GM18505 (cell line): ENCODE measurements around the gene APBB2.

ENCODE experiments used
- ATAC-seq: cut with Tn5 transposase; IDR thresholded peaks from one replicate; pipeline ENCODE4 v1.9.1; 2021; ENCODE audit not compliant: unreplicated experiment
- POLR2A ChIP-seq: IDR thresholded peaks from 4 replicates; pipeline ENCODE4 v1.6.1; 2011; ENCODE audit warnings: borderline replicate concordance; ENCODE audit not compliant: insufficient read depth, insufficient read length; ENCODE audit errors: extremely low read depth

Gene APBB2

GRCh38 chr4:41098093-41099048 lies 116.0 kb downstream of the APBB2 start:
- ATAC-seq = no peak
- no peak for TF ChIP-seq POLR2A

- no peak for ATAC-seq
- no peak for TF ChIP-seq POLR2A
Observed at GRCh38 chr4:41095973-41096372, 118.4 kb downstream of the APBB2 start.

GRCh38 chr4:41095192-41095872 lies 119.0 kb downstream of the APBB2 start:
- ATAC-seq = no peak
- TF ChIP-seq POLR2A = no peak

- no peak for ATAC-seq
- no peak for TF ChIP-seq POLR2A
Observed at GRCh38 chr4:41092128-41092527, 122.2 kb downstream of the APBB2 start.

GRCh38 chr4:41081847-41082246 lies 132.5 kb downstream of the APBB2 start:
- TF ChIP-seq POLR2A = no peak
- ATAC-seq = no peak

- TF ChIP-seq POLR2A = no peak
- ATAC-seq = no peak
Observed at GRCh38 chr4:41080976-41081375, 133.4 kb downstream of the APBB2 start.

- ATAC-seq = no peak
- TF ChIP-seq POLR2A = no peak
Observed at GRCh38 chr4:41079881-41080560, 134.3 kb downstream of the APBB2 start.

- TF ChIP-seq POLR2A = no peak
- ATAC-seq = no peak
Observed at GRCh38 chr4:41077628-41078027, 136.7 kb downstream of the APBB2 start.

- no peak for TF ChIP-seq POLR2A
- no peak for ATAC-seq
Observed at GRCh38 chr4:41076481-41076880, 137.9 kb downstream of the APBB2 start.

- no peak for TF ChIP-seq POLR2A
- no peak for ATAC-seq
Observed at GRCh38 chr4:41074215-41074614, 140.1 kb downstream of the APBB2 start.

GRCh38 chr4:41072021-41072777 lies 142.1 kb downstream of the APBB2 start:
- no peak for TF ChIP-seq POLR2A

GRCh38 chr4:41070516-41071281 lies 143.6 kb downstream of the APBB2 start:
- no peak for ATAC-seq
- no peak for TF ChIP-seq POLR2A

More at GRCh38 chr4:41072021-41072777, 142.1 kb downstream of the APBB2 start:
- ATAC-seq = no peak
